PC-9 (cell line): ENCODE data around the gene SBNO2.

Source experiments
- CTCF ChIP-seq: fragments of 200-600 bp; sonication (generic); conservative IDR thresholded peaks from 2 replicates; pipeline ENCODE4 v1.6.1; 2017; ENCODE audit warnings: mixed run types, antibody characterized with exemption, mild to moderate bottlenecking, moderate library complexity
- EZH2 ChIP-seq: fragments of 200-600 bp; sonication (generic); IDR thresholded peaks from 2 replicates; pipeline ENCODE4 v1.8.0; 2017; ENCODE audit warnings: antibody characterized with exemption, low read depth

GRCh38 chr19:1076951-1077350 lies 97.1 kb downstream of the SBNO2 start:
- TF ChIP-seq CTCF (no peak), EZH2 (no peak)
